Keratinocyte (primary cell): ENCODE measurements around the gene NET1.

Source experiments
- EZH2 ChIP-seq: IDR thresholded peaks from one replicate; pipeline ENCODE4 v1.6.1; 2012; ENCODE audit warnings: inconsistent platforms, mild to moderate bottlenecking, low read length, moderate library complexity
- TF ChIP-seq, protein P1 (sequence below), 3 experiments: IDR thresholded peaks in 1 of 3; conservative IDR thresholded peaks in 1 of 3; optimal IDR thresholded peaks in 1 of 3; 2 replicates in 2 of 3; 3 replicates in 1 of 3; pipeline versions ENCODE3 to v1.5.1; 2011; ENCODE audit warnings: low read length in 3 of 3, mild to moderate bottlenecking in 3 of 3, moderate library complexity in 2 of 3, control low read depth in 1 of 3, inconsistent platforms in 1 of 3; ENCODE audit not compliant: insufficient read depth in 2 of 3; ENCODE audit errors: extremely low read depth in 1 of 3

DNA sequence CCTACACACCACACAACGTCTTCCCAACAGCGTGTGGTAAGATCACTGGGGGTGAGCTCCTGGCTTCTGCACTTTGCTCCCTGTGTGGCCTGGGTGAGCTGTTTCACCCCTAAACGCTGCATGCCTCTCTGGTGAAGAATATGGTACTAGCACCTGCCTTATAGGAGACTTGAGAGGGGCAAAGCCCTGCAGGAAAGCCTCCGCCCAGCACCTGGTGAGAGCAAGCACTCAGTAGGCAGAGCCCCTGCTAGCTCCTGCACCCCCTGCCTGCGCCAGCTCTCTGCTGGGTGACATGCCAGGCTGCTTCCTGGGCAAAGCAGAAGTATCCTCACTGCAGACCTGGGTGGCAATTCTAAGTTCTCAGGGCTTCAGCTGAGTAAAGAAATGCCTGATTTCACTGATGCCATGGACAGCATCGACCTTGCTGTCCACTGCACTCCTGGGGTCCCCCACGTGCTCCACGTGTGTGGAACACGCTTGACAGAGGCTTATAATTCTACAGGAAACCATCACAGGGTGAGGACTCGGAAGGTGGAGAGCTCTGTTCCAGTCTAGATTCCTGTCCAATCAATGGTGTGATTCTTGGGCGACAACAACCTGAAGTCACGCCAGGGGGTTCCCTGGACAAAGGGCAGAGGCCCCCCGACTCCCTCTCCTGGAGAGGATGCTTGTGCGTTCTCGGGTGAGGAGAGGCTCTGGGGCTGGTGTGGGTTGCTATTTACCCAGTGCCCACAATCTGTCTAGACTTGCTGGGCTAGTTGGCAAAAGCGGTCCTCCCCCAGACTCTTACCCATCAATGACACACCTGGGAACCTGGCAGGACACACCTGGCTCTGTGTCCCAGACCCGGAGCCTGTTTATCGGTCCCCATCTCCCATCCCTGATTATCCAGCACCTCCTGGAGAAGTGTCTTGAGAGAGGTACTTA lies 92.1 kb downstream of the NET1 start:
- TF ChIP-seq, protein P1, sequence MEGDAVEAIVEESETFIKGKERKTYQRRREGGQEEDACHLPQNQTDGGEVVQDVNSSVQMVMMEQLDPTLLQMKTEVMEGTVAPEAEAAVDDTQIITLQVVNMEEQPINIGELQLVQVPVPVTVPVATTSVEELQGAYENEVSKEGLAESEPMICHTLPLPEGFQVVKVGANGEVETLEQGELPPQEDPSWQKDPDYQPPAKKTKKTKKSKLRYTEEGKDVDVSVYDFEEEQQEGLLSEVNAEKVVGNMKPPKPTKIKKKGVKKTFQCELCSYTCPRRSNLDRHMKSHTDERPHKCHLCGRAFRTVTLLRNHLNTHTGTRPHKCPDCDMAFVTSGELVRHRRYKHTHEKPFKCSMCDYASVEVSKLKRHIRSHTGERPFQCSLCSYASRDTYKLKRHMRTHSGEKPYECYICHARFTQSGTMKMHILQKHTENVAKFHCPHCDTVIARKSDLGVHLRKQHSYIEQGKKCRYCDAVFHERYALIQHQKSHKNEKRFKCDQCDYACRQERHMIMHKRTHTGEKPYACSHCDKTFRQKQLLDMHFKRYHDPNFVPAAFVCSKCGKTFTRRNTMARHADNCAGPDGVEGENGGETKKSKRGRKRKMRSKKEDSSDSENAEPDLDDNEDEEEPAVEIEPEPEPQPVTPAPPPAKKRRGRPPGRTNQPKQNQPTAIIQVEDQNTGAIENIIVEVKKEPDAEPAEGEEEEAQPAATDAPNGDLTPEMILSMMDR (optimal IDR thresholded peaks at IDR 0.05 in 1 of 3, IDR thresholded peaks at IDR 0.05 in 1 of 3, conservative IDR thresholded peaks at IDR 0.05 in 1 of 3; ENCODE audit: extremely low read depth in 1 of 3, insufficient read depth in 2 of 3, low read length in 3 of 3), result no peak
- no peak for TF ChIP-seq EZH2
